Measurements from ENCODE around the gene GID8. TPM values are rescaled to one million over a fixed set of nuclear protein-coding genes. Genes with fewer than 3 reads are reported as not detected.
A peak's percentile ranks its signal among the peaks of the same experiment; 100 is the strongest.

The GID8 gene
- total and polyA plus RNA-seq, 2 experiments from 2014 or later: 41.8 to 106 TPM

DNA sequence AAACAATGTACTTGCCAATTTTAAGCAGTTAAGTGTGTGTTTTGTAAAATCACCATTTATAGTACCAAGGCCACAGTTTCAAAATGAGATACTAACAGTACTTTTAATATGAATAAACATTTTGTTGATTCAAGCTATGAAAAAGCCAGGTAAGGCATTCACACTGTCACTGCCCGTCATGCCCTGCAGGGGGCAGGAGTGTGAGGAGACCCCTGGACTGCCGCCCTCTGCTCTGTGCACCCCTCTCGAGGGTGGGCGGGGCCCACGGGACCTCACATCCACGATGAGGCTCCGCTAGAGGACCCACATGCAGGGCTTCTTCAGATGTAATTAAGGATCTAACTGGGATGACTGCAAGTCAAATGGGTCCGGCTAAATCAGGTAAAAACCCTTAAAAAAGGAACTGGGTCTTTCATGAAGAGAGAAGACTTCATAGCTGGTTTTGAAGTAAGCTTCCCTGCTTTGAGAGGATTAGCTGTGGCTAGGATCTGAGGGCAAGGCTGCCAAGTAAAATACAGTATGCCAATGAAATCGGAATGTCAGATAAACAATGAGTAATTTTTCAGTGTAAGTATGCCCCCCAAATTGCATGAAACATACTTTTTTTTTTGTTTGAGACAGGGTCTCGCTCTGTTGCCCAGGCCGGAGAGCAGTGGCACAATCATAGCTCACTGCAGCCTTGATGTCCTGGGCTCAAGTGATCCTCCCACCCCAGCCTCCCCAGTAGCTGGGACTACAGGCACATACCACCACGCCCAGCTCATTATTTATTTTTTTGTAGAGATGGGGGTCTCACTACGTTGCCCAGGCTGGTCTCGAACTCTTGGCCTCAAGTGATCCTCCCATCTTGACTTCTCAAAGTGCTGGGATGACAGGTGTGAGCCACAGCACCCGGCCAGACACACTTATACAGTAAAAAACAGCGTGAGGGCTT, 30.3 kb upstream of the GID8 start:
- TF ChIP-seq REST (IDR thresholded peaks at IDR 0.05; ENCODE audit: unreplicated experiment) (no peak), CTCF (conservative IDR thresholded peaks at IDR 0.05; ENCODE audit: low read depth in 2 of 2) (peak; percentile 66 to 72)

GRCh38 chr20:62908971-62909791, 28.8 kb upstream of the GID8 start:
- Histone ChIP-seq H3F3A (replicated peaks; ENCODE audit: low read depth) (peaks cover 87% of the 10 kb centered on the region), H4K20me1 (replicated peaks; ENCODE audit: insufficient read depth) (peaks cover 81% of the 10 kb centered on the region), H3K27me3 (ENCODE audit: insufficient read depth) (no peaks in the 10 kb centered on the region), H3K36me3 (ENCODE audit: insufficient read depth) (peaks cover 87% of the 10 kb centered on the region), H3K9me2 (ENCODE audit: insufficient read depth) (no peaks in the 10 kb centered on the region), H2AFZ (no peak overlapping the region), H3K4me2 (no peak overlapping the region), H3K27ac (ENCODE audit: low read depth) (peak overlapping the region; percentile 59), H3K4me3 (no peak overlapping the region), H3K4me1 (ENCODE audit: insufficient read depth) (peaks cover 14% of the 10 kb centered on the region), H3K79me2 (replicated peaks; ENCODE audit: insufficient read depth) (peaks cover 95% of the 10 kb centered on the region)
- H3K9me3 Mint-ChIP-seq: no peaks in the 10 kb centered on the region
- H3K36me3 Mint-ChIP-seq (ENCODE audit: low read depth): peaks cover 92% of the 10 kb centered on the region
- H3K27ac Mint-ChIP-seq: peak overlapping the region; percentile 57
- peaks cover 9% of the 10 kb centered on the region for H3K27me3 Mint-ChIP-seq (ENCODE audit: insufficient read depth, low read depth, poor library complexity)
- no peak for DNase-seq (ENCODE audit: low spot score)
- H3K4me3 Mint-ChIP-seq: no peak overlapping the region
- H3K4me1 Mint-ChIP-seq: peaks cover 7% of the 10 kb centered on the region
- ATAC-seq: no peak
- TF ChIP-seq ETS1 (IDR thresholded peaks at IDR 0.05) (no peak), REST (IDR thresholded peaks at IDR 0.05; ENCODE audit: unreplicated experiment) (no peak), JUNB (IDR thresholded peaks at IDR 0.05; ENCODE audit: unreplicated experiment) (no peak), EZH2phosphoT487 (IDR thresholded peaks at IDR 0.05; ENCODE audit: unreplicated experiment) (no peak), NANOG (IDR thresholded peaks at IDR 0.05; ENCODE audit: borderline replicate concordance) (no peak)

More for the DNA sequence above, 30.3 kb upstream of the GID8 start:
- Histone ChIP-seq H3K36me3 (ENCODE audit: insufficient read depth) (peaks cover 96% of the 10 kb centered on the region), H3K9me2 (ENCODE audit: insufficient read depth) (no peaks in the 10 kb centered on the region), H3K27ac (ENCODE audit: low read depth) (peak overlapping the region; percentile 84), H3K27me3 (ENCODE audit: insufficient read depth) (no peaks in the 10 kb centered on the region), H3K4me2 (no peak overlapping the region), H3K79me2 (replicated peaks; ENCODE audit: insufficient read depth) (peaks cover 83% of the 10 kb centered on the region), H3K4me1 (ENCODE audit: insufficient read depth) (peaks cover 4% of the 10 kb centered on the region; the same call in 1 of the 2 replicates), H3K4me3 (no peak overlapping the region), H3F3A (replicated peaks; ENCODE audit: low read depth) (peaks cover 91% of the 10 kb centered on the region), H2AFZ (no peak overlapping the region), H4K20me1 (replicated peaks; ENCODE audit: insufficient read depth) (peaks cover 81% of the 10 kb centered on the region)
- ATAC-seq: peak; percentile 90
- H3K27me3 Mint-ChIP-seq (ENCODE audit: insufficient read depth, low read depth, poor library complexity): peaks cover 11% of the 10 kb centered on the region
- H3K27ac Mint-ChIP-seq: peak overlapping the region; percentile 33; the same call in 1 of the 2 replicates
- H3K36me3 Mint-ChIP-seq (ENCODE audit: low read depth): peaks cover 95% of the 10 kb centered on the region
- H3K9me3 Mint-ChIP-seq: no peaks in the 10 kb centered on the region
- DNase-seq (ENCODE audit: low spot score): peak; percentile 68
- no peaks in the 10 kb centered on the region; the same call in 1 of the 3 replicates for H3K4me1 Mint-ChIP-seq
- no peak overlapping the region; the same call in 2 of the 3 replicates for H3K4me3 Mint-ChIP-seq

Measured in GM23338 (cell line).